ENCODE data around the gene CEP170B.

The CEP170B gene

DNA sequence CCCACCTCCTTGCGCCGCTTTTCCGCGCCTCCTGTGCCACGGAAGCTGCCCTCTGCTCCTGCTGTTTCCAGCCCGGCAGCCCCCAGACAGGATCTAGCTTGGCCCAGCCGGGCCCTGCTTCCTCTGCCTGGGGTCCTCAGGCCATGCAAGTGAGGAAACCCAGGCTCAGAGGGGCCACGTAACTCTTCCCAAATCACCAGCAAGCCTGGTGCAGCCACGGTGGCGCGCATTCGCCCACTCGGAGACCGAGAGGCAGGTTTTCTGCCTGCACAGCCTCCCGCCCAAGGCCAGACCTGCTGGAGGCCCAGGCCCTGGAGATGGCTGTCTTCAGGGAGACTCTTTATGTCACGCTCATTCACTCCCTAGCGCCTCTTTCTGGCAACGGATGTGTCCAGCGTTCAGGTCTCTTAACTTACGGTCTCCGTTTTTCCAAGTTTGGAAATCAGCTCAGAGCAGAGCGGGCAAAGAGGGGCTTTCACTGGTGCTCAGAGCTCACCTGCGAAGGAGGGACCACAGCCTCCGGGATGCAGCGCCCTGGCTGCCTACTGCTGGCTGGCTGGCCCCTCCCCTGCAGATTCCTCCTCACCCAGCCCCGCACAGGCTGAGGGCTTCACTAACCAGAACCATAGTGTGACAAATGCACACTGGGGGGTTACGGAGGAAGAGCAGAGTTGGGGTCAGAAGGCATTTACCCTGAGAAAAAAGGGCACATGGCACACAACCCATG, 20.6 kb upstream of the CEP170B start:
- H3K4me3 ChIP-seq (ENCODE audit: low read length) = peak overlapping the region; percentile 29
- TF ChIP-seq, protein P1, sequence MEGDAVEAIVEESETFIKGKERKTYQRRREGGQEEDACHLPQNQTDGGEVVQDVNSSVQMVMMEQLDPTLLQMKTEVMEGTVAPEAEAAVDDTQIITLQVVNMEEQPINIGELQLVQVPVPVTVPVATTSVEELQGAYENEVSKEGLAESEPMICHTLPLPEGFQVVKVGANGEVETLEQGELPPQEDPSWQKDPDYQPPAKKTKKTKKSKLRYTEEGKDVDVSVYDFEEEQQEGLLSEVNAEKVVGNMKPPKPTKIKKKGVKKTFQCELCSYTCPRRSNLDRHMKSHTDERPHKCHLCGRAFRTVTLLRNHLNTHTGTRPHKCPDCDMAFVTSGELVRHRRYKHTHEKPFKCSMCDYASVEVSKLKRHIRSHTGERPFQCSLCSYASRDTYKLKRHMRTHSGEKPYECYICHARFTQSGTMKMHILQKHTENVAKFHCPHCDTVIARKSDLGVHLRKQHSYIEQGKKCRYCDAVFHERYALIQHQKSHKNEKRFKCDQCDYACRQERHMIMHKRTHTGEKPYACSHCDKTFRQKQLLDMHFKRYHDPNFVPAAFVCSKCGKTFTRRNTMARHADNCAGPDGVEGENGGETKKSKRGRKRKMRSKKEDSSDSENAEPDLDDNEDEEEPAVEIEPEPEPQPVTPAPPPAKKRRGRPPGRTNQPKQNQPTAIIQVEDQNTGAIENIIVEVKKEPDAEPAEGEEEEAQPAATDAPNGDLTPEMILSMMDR (conservative IDR thresholded peaks at IDR 0.05; ENCODE audit: low read depth, low read length) = peak; percentile 2
- no peak for DNase-seq (ENCODE audit: low read depth)

DNA sequence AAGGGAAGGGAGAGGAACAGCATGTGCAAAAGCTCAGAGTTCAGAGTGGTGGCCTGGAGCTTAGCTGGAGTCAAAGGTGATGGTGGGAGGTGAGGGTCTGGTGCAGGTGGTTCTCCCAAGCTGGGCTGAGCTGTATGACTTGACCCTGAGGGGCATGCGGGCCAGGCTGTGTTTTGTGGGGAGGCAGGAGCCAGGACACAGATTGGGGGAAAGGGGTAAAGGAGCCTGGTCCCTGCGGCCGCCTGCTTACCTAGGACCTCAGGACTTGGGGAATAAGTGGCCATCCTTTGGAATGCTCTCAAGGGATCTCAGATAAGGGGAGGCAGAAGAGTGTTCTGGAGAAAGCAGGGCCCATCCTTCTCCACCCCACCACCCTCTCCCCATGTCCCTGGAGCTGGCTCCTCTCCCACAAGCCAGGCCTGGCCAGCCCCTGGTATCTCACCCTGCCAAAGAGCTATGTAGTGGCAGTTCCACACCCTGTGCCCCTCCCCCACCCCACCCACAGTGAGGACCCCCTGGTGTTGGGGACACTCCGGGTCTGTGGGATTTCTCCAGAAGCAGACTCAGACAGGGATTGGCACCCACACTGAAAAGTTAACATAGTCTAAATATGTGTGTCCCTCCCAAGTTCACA, 19.9 kb upstream of the CEP170B start:
- no peak for DNase-seq (ENCODE audit: low read depth)
- TF ChIP-seq, protein P1 (conservative IDR thresholded peaks at IDR 0.05; ENCODE audit: low read depth, low read length) = no peak
- no peak overlapping the region for H3K4me3 ChIP-seq (ENCODE audit: low read length)

DNA sequence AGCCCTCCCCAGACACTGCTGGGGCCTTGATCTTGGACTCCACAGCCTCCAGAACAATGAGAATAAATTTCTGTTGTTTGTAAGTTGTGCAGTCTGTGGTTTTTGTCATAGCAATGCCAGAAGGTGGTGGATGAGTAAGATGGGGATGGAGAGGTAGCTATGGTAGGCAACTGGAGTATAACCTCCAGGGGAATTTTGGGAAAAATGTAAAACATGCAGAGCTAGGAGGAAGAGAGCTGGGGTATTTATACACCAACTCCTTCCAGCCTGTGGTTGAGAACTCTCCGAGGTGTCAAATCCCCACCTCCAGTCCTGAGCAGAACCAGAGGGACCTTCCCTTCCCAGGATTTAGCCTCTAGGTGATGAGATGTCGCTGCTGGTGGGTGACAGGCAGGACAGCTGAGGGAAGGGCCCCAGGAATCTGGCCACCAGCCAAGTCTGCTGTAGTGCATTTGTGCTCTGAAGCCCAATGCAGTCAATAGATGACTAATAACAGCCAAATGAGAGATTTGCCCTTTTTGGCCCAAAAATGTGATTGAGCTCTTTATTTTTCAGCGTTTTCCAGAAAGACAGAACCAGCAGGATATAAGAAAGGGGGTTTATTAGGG, 19.1 kb upstream of the CEP170B start:
- DNase-seq (ENCODE audit: low read depth) = no peak
- H3K4me3 ChIP-seq (ENCODE audit: low read length) = no peak overlapping the region
- TF ChIP-seq, protein P1 (conservative IDR thresholded peaks at IDR 0.05; ENCODE audit: low read depth, low read length) = no peak

DNA sequence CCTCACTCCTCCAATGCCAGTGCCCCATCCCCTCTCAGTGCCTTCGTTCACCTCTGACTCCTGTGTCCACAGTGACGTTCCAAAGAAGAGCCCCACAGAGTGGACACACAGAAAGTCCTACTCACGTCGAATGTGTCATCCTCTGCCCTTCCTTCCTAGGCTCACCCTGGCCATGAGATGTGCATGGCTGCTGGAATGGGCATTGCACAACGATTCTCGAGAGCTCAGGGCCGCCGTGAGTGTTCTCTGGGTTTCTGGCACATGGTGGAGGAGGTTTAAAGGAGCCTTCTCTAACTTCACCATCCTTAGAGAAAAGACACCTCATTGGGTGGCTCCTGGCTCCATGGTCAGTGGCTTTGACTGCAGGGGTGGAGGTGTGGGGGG, 12.8 kb upstream of the CEP170B start:
- H3K4me3 ChIP-seq (ENCODE audit: low read length) = no peak overlapping the region
- no peak for DNase-seq (ENCODE audit: low read depth)
- TF ChIP-seq, protein P1 (conservative IDR thresholded peaks at IDR 0.05; ENCODE audit: low read depth, low read length) = no peak

DNA sequence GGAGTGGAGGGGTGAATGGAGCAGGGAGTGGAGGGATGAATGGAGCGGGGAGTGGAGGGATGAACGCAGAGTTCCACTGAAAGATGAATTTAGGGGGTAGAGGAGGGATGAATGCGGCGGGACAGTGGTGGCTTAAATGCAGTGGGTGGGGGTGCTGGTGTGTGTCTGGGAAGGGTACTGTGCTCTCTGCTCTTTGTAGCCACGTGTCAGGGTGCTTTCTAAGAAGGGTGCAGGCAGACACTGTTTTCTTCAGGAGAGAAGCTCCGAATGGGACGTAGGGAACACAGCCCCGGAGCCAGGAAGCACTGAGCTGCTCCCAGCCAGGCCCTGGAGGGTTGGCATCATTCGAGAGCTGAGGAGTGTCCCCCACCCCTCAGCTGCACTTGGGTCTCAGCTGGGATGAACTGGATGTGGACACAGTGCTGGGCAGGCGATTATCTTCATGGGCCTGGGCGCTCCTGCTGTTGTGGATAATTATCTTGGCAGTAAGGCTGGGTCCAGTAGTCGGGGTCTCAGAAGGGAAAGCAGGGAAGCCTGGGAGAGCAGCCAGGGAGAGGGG, 9.5 kb upstream of the CEP170B start:
- H3K4me3 ChIP-seq (ENCODE audit: low read length) = no peak overlapping the region
- TF ChIP-seq, protein P1 (conservative IDR thresholded peaks at IDR 0.05; ENCODE audit: low read depth, low read length) = no peak
- no peak for DNase-seq (ENCODE audit: low read depth)

DNA sequence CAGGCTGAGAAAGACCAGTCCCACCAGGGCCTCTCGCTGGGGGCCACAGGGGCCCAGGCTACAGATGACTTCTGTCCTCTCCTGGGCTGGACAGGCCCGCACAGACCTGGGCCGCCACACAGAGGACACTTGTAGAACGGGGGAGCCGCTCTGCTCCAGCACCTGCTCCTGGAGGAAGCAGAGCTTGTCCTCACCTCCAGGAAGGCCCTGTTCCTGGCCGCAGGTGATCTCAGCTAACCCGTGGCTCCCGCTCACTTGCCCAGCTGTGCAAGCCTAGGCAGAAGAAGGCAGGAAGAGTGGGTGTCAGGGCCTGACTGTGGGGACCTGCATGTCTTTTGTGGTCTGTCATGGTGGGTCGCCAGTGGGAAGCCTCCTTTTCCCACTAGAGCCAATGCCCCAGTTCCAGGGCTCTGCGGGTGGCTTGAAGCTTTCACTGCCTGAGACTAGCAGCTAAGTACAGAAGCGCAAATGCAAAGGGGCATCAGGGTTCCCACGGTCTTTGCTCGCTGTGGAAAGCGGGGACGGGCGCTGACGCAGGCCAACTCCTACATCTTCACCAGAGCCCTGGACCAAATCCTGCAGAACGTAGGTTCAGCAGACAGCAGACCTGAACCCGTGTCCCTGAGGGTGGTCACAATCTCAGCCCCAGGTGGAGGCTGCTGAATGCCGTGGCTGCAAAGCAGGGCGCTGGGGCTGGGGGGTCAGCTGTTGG, 8.8 kb upstream of the CEP170B start:
- TF ChIP-seq, protein P1 (conservative IDR thresholded peaks at IDR 0.05; ENCODE audit: low read depth, low read length) = no peak
- no peak overlapping the region for H3K4me3 ChIP-seq (ENCODE audit: low read length)
- no peak for DNase-seq (ENCODE audit: low read depth)

All from retinal pigment epithelial cell (primary cell).